Heart right ventricle (tissue), 16 donors: ENCODE results near the gene HEPACAM. TPM values are rescaled to one million over a fixed set of nuclear protein-coding genes. Genes with fewer than 3 reads are reported as not detected.

Source experiments
- ATAC-seq, 8 donors: fragments of 200-7000 bp; cut with Tn5 transposase; one replicate each; pipeline ENCODE4 v1.9.1; 2020; ENCODE audit warnings: mild to moderate bottlenecking in 8 of 8, moderate library complexity in 8 of 8, moderate number of reproducible peaks in 1 of 8
- DNase-seq, 2 donors: peaks; one replicate each; pipeline ENCODE4 v3.0.0-alpha.2; 2020
- H3K27ac ChIP-seq, 10 donors: fragments of 200-600 bp; sonication (generic) in 2 of 10; one replicate each; pipeline versions ENCODE4 v1.5.0 to v1.8.0; 2020 to 2022; ENCODE audit warnings: mild to moderate bottlenecking in 3 of 10
- H3K27me3 ChIP-seq, 7 donors: fragments of 200-600 bp; one replicate each; pipeline ENCODE4 v1.8.0; 2021 to 2022; ENCODE audit warnings: mild to moderate bottlenecking in 2 of 7
- H3K36me3 ChIP-seq, 9 donors: fragments of 200-600 bp; sonication (generic) in 1 of 9; one replicate each; pipeline versions ENCODE4 v1.5.0 to v1.8.0; 2020 to 2022; ENCODE audit warnings: mild to moderate bottlenecking in 2 of 9
- H3K4me1 ChIP-seq, 9 donors: fragments of 200-600 bp; sonication (generic) in 1 of 9; one replicate each; pipeline versions ENCODE4 v1.5.0 to v1.8.0; 2020 to 2022; ENCODE audit warnings: mild to moderate bottlenecking in 4 of 9
- H3K4me3 ChIP-seq, 10 donors: fragments of 200-600 bp; sonication (generic) in 2 of 10; one replicate each; pipeline versions ENCODE4 v1.5.0 to v1.8.0; 2020 to 2022; ENCODE audit warnings: mild to moderate bottlenecking in 7 of 10, moderate library complexity in 2 of 10
- H3K9me3 ChIP-seq, 11 donors: fragments of 200-600 bp in 10 of 11; sonication (generic) in 2 of 11; one replicate each; pipeline versions ENCODE4 v1.5.0 to v1.8.0; 2013 to 2022; ENCODE audit warnings: mild to moderate bottlenecking in 2 of 11, control low read depth in 1 of 11, moderate library complexity in 1 of 11
- CTCF ChIP-seq, 9 donors: fragments of 200-600 bp; sonication (generic) in 2 of 9; IDR thresholded peaks; one replicate each; pipeline versions ENCODE4 v1.5.0 to v1.8.0; 2021 to 2022; ENCODE audit warnings: antibody characterized with exemption in 9 of 9, mild to moderate bottlenecking in 5 of 9, moderate library complexity in 1 of 9
- WGBS, 2 donors: extraction: QIAGEN DNeasy Blood & Tissue Kit; methylation state at CpG; one replicate each; pipeline ENCODE4 v1.1.7; 2013; ENCODE audit warnings: inconsistent platforms in 1 of 2; 5-methylcytosine and 5-hydroxymethylcytosine counted together
- intact Hi-C, 10 donors: fragments of 100-400 bp; cut with DNase I; formaldehyde crosslinking; loops; one replicate each; pipeline versions ENCODE4 v1.11.1 to v1.14.2; 2022
- polyA plus RNA-seq, 2 donors: library from polyadenylated mRNA; stranded (reverse); fragments of 200-250 nt; gene quantifications; one replicate each; pipeline ENCODE4 v1.2.3, GENCODE V29; 2013
- total RNA-seq, 10 donors: library from RNA; stranded (reverse); fragmentation: NEBNext Ultra II Directional in 3 of 10; extraction: Animal tissue kit (Norgen Biotek cat#: 25700) in 3 of 10; gene quantifications; one replicate each; pipeline versions ENCODE4 v1.2.1 to v1.2.4, GENCODE V29; 2021 to 2023
- donor health status: Arrhythmogenic right ventricular cardiomyopathy.
- donor health status: ischemic (EF 13 %, LVEDD 7.1; RV severe dilation, severe dysfunction).
- donor health status: healthy with polysubstance abuse.
- donor health status: DM: no; HTN: yes; CAD: no.
- donor health status: DM: no; HTN: no; CAD: no.
- donor health status: ischemic (EF 25% LVEDD 6.9; RV normal size, moderate dysfunction).
- donor health status: ischemic (EF 25% LVEDD 5.7; RV mildly dilated, moderate dysfunction).
- donor health status: healthy.
- donor health status: DM: yes; HTN: yes; CAD: no.
- donor health status: Ischemic cardiomyopathy.
- donor health status: ischemic (EF 35%, LVEDD 5.7; RV mildly dilated, moderate dysfunction).
- donor health status: nonischemic (EF 11% LVEDD 7.7; RV severe dilation, severe dysfunction).
- donor health status: DM: yes; HTN: yes; CAD: no.
- donor health status: PGD.
- donor health status: ischemic (EF 29% LVEDD 5.4; RV normal size, mild dysfunction).
- donor health status: nonischemic (EF 23%, LVEDD 6.1; RV moderate dilation, normal function).

HEPACAM gene
- total and polyA plus RNA-seq, 12 donors, result 0.12 to 1.3 (median 0.35) TPM; not detected in 2

GRCh38 chr11:124946735-124947141 lies 10.9 kb upstream of the HEPACAM start:
- Histone ChIP-seq H3K4me3 (no peak overlapping the region), H3K36me3 (no peaks in the 10 kb centered on the region), H3K9me3 (peaks cover 0 to 16% (median 0%) of the 10 kb centered on the region in 11 donors), H3K27me3 (no peaks in the 10 kb centered on the region), H3K27ac (no peak overlapping the region), H3K4me1 (no peaks in the 10 kb centered on the region)
- TF ChIP-seq CTCF (IDR thresholded peaks at IDR 0.05), result no peak
- no peak for ATAC-seq
- intact Hi-C loops, result no loop called here
- WGBS, 2 donors, result 61 to 68% methylated on average over 2 of the region's 2 CpGs
- DNase-seq, result no peak

GRCh38 chr11:124945826-124946225 lies 10.0 kb upstream of the HEPACAM start:
- H3K4me3 ChIP-seq, result no peak overlapping the region
- H3K36me3 ChIP-seq, result no peaks in the 10 kb centered on the region
- peaks cover 0 to 16% (median 0%) of the 10 kb centered on the region in 11 donors for H3K9me3 ChIP-seq
- no peak overlapping the region for H3K27ac ChIP-seq
- 75 to 76% methylated on average over 6 of the region's 6 CpGs for WGBS, 2 donors
- TF ChIP-seq CTCF (IDR thresholded peaks at IDR 0.05), result no peak
- ATAC-seq (no peak), DNase-seq (no peak)
- intact Hi-C loops, result no loop called here
- H3K27me3 ChIP-seq, result no peaks in the 10 kb centered on the region
- H3K4me1 ChIP-seq, result no peaks in the 10 kb centered on the region

DNA sequence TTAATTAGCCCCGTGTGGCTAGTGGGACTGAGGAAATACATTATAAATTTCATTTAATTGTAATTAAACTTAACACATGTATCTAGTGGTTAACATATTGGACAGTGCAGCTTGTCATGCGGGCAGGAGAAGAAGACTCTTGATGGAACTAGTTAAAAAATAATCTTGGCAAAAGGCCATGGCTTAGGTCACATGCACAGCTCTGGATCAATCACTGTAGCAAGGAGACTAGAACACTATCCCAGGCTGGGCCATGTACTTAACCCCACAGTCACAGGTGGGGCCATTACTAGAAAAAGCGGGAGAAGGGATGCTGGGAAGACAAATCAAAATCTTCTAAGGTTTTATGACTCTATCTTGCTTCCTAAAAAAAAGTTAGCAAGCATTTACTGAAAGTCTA lies 8.7 kb upstream of the HEPACAM start:
- intact Hi-C loops, result no loop called here
- TF ChIP-seq CTCF (IDR thresholded peaks at IDR 0.05), result no peak
- no peak for ATAC-seq
- Histone ChIP-seq H3K36me3 (no peaks in the 10 kb centered on the region), H3K27me3 (no peaks in the 10 kb centered on the region), H3K4me3 (no peak overlapping the region), H3K9me3 (peaks cover 0 to 16% (median 0%) of the 10 kb centered on the region in 11 donors), H3K4me1 (no peaks in the 10 kb centered on the region), H3K27ac (no peak overlapping the region)
- 83 to 87% methylated on average over 3 of the region's 3 CpGs for WGBS, 2 donors
- no peak for DNase-seq

- TF ChIP-seq CTCF (IDR thresholded peaks at IDR 0.05), result no peak
- WGBS, 2 donors, result 47 to 77% methylated on average over 1 of the region's 1 CpG
- Histone ChIP-seq H3K4me1 (no peaks in the 10 kb centered on the region), H3K4me3 (no peak overlapping the region), H3K27me3 (no peaks in the 10 kb centered on the region), H3K27ac (no peak overlapping the region), H3K9me3 (peaks cover 0 to 9% (median 0%) of the 10 kb centered on the region in 11 donors), H3K36me3 (no peaks in the 10 kb centered on the region)
- ATAC-seq, result no peak
- no peak for DNase-seq
- intact Hi-C loops, result no loop called here
These were observed 7.9 kb upstream of the HEPACAM start for GRCh38 chr11:124943741-124944140.
